IMR-90 (cell line): ENCODE measurements around the gene MUTYH. TPM values are rescaled to one million over a fixed set of nuclear protein-coding genes. Genes with fewer than 3 reads are reported as not detected.
A peak's percentile ranks its signal among the peaks of the same experiment; 100 is the strongest.

ENCODE experiments used
- ATAC-seq: fragments of 200-7000 bp; cut with Tn5 transposase; 2 replicates; pipeline ENCODE4 v1.9.1; 2020; ENCODE audit warnings: low read depth, mild to moderate bottlenecking, moderate library complexity
- BruUV-seq: library from RNA; stranded (reverse); fragments of 400-500 nt; replicated peaks from 2 replicates; lab custom pipeline; 2021; lab: Mats Ljungman, UMichigan
- CTCF ChIA-PET: fragments of 300-600 bp; formaldehyde crosslinking; extraction: SDS; loops from one replicate; lab custom pipeline; 2021; ENCODE audit warnings: antibody characterized with exemption; lab: Yijun Ruan, JAX
- POLR2A ChIA-PET: fragments of 300-600 bp; sonication (Branson Sonifier 250); formaldehyde crosslinking; loops from one replicate; lab custom pipeline; 2022; ENCODE audit warnings: antibody characterized with exemption; ENCODE audit not compliant: unreplicated experiment; lab: Charles Lee
- DNase-seq: peaks from one replicate; pipeline ENCODE4 v3.0.0; 2013
- H2AFZ ChIP-seq: replicated peaks from 2 replicates; pipeline ENCODE3; 2013; ENCODE audit warnings: low read length, mild to moderate bottlenecking; ENCODE audit not compliant: poor library complexity
- H2AK5ac ChIP-seq: 2 replicates; pipeline ENCODE4 v1.6.1; 2013; ENCODE audit warnings: low read depth, low read length, inconsistent platforms
- H2AK9ac ChIP-seq: replicated peaks from 2 replicates; pipeline ENCODE3; 2013; ENCODE audit warnings: mild to moderate bottlenecking, low read depth, low read length, moderate library complexity; ENCODE audit not compliant: poor library complexity
- H2BK120ac ChIP-seq: 2 replicates; pipeline ENCODE4 v1.6.1; 2013; ENCODE audit warnings: low read depth, low read length, inconsistent platforms
- H2BK15ac ChIP-seq: 3 replicates; pipeline ENCODE4 v1.6.1; 2013; ENCODE audit warnings: low read depth, low read length, inconsistent platforms
- H2BK20ac ChIP-seq: 2 replicates; pipeline ENCODE4 v1.6.1; 2013; ENCODE audit warnings: low read depth, mild to moderate bottlenecking, inconsistent platforms, low read length, moderate library complexity
- H2BK5ac ChIP-seq: 2 replicates; pipeline ENCODE4 v1.6.1; 2013; ENCODE audit warnings: mild to moderate bottlenecking, low read depth, low read length, inconsistent platforms; ENCODE audit not compliant: poor library complexity, severe bottlenecking
- H3K14ac ChIP-seq: replicated peaks from 2 replicates; pipeline ENCODE4 v1.6.1; 2013; ENCODE audit warnings: low read depth, low read length, inconsistent platforms
- H3K18ac ChIP-seq: 2 replicates; pipeline ENCODE4 v1.6.1; 2013; ENCODE audit warnings: low read depth, low read length, control low read depth
- H3K23ac ChIP-seq: 2 replicates; pipeline ENCODE4 v1.6.1; 2013; ENCODE audit warnings: low read depth, low read length, inconsistent platforms
- H3K27ac ChIP-seq: 2 replicates; pipeline ENCODE4 v1.5.1; 2013; ENCODE audit warnings: mild to moderate bottlenecking, control low read depth, low read length; ENCODE audit not compliant: insufficient read depth
- H3K27me3 ChIP-seq: 2 replicates; pipeline ENCODE4 v1.6.1; 2013; ENCODE audit warnings: low read length; ENCODE audit not compliant: control insufficient read depth, insufficient read depth
- H3K36me3 ChIP-seq: 2 replicates; pipeline ENCODE4 v1.6.1; 2013; ENCODE audit warnings: low read length, mixed read lengths; ENCODE audit not compliant: control insufficient read depth, insufficient read depth
- H3K4ac ChIP-seq: 2 replicates; pipeline ENCODE4 v1.6.1; 2013; ENCODE audit warnings: low read depth, low read length, inconsistent platforms
- H3K4me1 ChIP-seq: 2 replicates; pipeline ENCODE4 v1.6.1; 2013; ENCODE audit warnings: low read length, mixed read lengths; ENCODE audit not compliant: control insufficient read depth, insufficient read depth
- H3K4me2 ChIP-seq: 2 replicates; pipeline ENCODE4 v1.6.1; 2013; ENCODE audit warnings: low read depth, mild to moderate bottlenecking, control low read depth, low read length, moderate library complexity
- H3K4me3 ChIP-seq: 2 replicates; pipeline ENCODE4 v1.5.1; 2013; ENCODE audit warnings: low read depth, mild to moderate bottlenecking, control low read depth, low read length, moderate library complexity; ENCODE audit not compliant: insufficient read depth
- H3K56ac ChIP-seq: 2 replicates; pipeline ENCODE4 v1.6.1; 2013; ENCODE audit warnings: low read length, inconsistent platforms; ENCODE audit not compliant: insufficient read depth; ENCODE audit errors: extremely low read depth
- H3K79me1 ChIP-seq, 2 experiments: 2 replicates each; pipeline ENCODE4 v1.6.1; 2013; ENCODE audit warnings: low read length in 2 of 2, inconsistent platforms in 1 of 2, low read depth in 1 of 2
- H3K9ac ChIP-seq: 2 replicates; pipeline ENCODE4 v1.6.1; 2013; ENCODE audit warnings: low read depth, low read length, control low read depth
- H3K9me1 ChIP-seq: 2 replicates; pipeline ENCODE4 v1.6.1; 2013; ENCODE audit warnings: low read length, inconsistent platforms; ENCODE audit not compliant: insufficient read depth
- H3K9me3 ChIP-seq: 2 replicates; pipeline ENCODE4 v1.6.1; 2013; ENCODE audit warnings: low read length; ENCODE audit not compliant: control insufficient read depth, insufficient read depth
- H4K20me1 ChIP-seq: 2 replicates; pipeline ENCODE4 v1.6.1; 2013; ENCODE audit warnings: low read length, inconsistent platforms; ENCODE audit not compliant: insufficient read depth
- H4K5ac ChIP-seq: 2 replicates; pipeline ENCODE4 v1.6.1; 2013; ENCODE audit warnings: mild to moderate bottlenecking, low read depth, low read length, control low read depth
- H4K8ac ChIP-seq, 2 experiments: 2 replicates each; pipeline ENCODE4 v1.6.1; 2013; ENCODE audit warnings: low read depth in 2 of 2, low read length in 2 of 2, control low read depth in 1 of 2, inconsistent platforms in 1 of 2
- H4K91ac ChIP-seq: 2 replicates; pipeline ENCODE4 v1.6.1; 2013; ENCODE audit warnings: low read depth, low read length, inconsistent platforms; ENCODE audit not compliant: insufficient read depth
- BHLHE40 ChIP-seq: fragments of 150-350 bp; IDR thresholded peaks from 2 replicates; pipeline ENCODE4 v1.6.1; 2016; ENCODE audit warnings: mild to moderate bottlenecking, low read depth, low read length
- CHD1 ChIP-seq: IDR thresholded peaks from 2 replicates; pipeline ENCODE4 v1.6.1; 2012; ENCODE audit warnings: low read depth, low read length, improper control_type of control experiment
- MXI1 ChIP-seq: IDR thresholded peaks from 2 replicates; pipeline ENCODE4 v1.6.1; 2012; ENCODE audit warnings: low read depth, mild to moderate bottlenecking, low read length, moderate library complexity, borderline replicate concordance
- NFE2L2 ChIP-seq: fragments of 150-350 bp; IDR thresholded peaks from 2 replicates; pipeline ENCODE4 v1.6.1; 2016; ENCODE audit warnings: low read depth, mild to moderate bottlenecking, low read length
- POLR2A ChIP-seq: IDR thresholded peaks from 2 replicates; pipeline ENCODE4 v1.6.1; 2012; ENCODE audit warnings: mild to moderate bottlenecking, low read depth, low read length
- RAD21 ChIP-seq: IDR thresholded peaks from 2 replicates; pipeline ENCODE4 v1.6.1; 2012; ENCODE audit warnings: low read length, improper control_type of control experiment
- RCOR1 ChIP-seq: IDR thresholded peaks from 2 replicates; pipeline ENCODE4 v1.6.1; 2012; ENCODE audit warnings: mild to moderate bottlenecking, low read length, improper control_type of control experiment; ENCODE audit not compliant: insufficient replicate concordance
- RFX5 ChIP-seq: IDR thresholded peaks from 2 replicates; pipeline ENCODE4 v1.8.0; 2012; ENCODE audit warnings: low read depth, mild to moderate bottlenecking, low read length, moderate library complexity
- SMC3 ChIP-seq: fragments of 150-350 bp; IDR thresholded peaks from 2 replicates; pipeline ENCODE4 v1.6.1; 2016; ENCODE audit warnings: low read depth, mild to moderate bottlenecking, antibody characterized with exemption, low read length, moderate library complexity
- WGBS, 2 experiments: methylation state at CpG; one replicate each; pipeline versions ENCODE4 v1.1.5 to v1.1.7; 2013; ENCODE audit warnings: missing lambda C conversion rate in 2 of 2; ENCODE audit not compliant: insufficient read length in 1 of 2; ENCODE audit errors: extremely low coverage in 2 of 2; 5-methylcytosine and 5-hydroxymethylcytosine counted together
- dilution Hi-C: fragments of 300-500 bp; cut with HindIII; formaldehyde crosslinking; loops from one replicate; pipeline ENCODE4 v1.14.3; 2018; ENCODE audit warnings: low sequenced_read_pairs; ENCODE audit not compliant: unreplicated experiment
- in situ Hi-C: fragments of 300-500 bp; cut with MboI; formaldehyde crosslinking; loops from 3 replicates; pipeline ENCODE4 v1.14.3; 2019; ENCODE audit warnings: low sequenced_read_pairs, inconsistent platforms, mixed read lengths
- intact Hi-C: fragments of 100-400 bp; cut with micrococcal nuclease; formaldehyde crosslinking; loops from 2 replicates; pipeline ENCODE4 v1.10.0; 2022
- polyA plus RNA-seq, 3 experiments: library from polyadenylated mRNA; depleted of rRNA; stranded (reverse); fragments of >200 nt; gene quantifications; 2 replicates each; pipeline ENCODE4 v1.2.3, GENCODE V29; 2012; ENCODE audit warnings: low replicate concordance in 1 of 3
- total RNA-seq: library from RNA; depleted of rRNA; stranded (reverse); fragments of >200 nt; gene quantifications from 2 replicates; pipeline ENCODE4 v1.2.3, GENCODE V29; 2012
- TF ChIP-seq, protein P1 (sequence below): fragments of 150-350 bp; IDR thresholded peaks from 2 replicates; pipeline ENCODE4 v1.6.1; 2016; ENCODE audit warnings: low read depth, mild to moderate bottlenecking, low read length, moderate library complexity, borderline replicate concordance
- TF ChIP-seq, protein P2 (sequence below): conservative IDR thresholded peaks from 2 replicates; pipeline ENCODE4 v1.5.1; 2012; ENCODE audit warnings: mild to moderate bottlenecking, low read depth, low read length, improper control_type of control experiment
- TF ChIP-seq, protein P3 (sequence below): fragments of 150-350 bp; IDR thresholded peaks from 2 replicates; pipeline ENCODE4 v1.6.1; 2017; ENCODE audit warnings: mild to moderate bottlenecking, antibody characterized with exemption, low read length, low read depth

MUTYH gene
- total and polyA plus RNA-seq, 2 of the 4 experiments (the other 2 are of a cell fraction), result 9.1 to 14.6 TPM

DNA sequence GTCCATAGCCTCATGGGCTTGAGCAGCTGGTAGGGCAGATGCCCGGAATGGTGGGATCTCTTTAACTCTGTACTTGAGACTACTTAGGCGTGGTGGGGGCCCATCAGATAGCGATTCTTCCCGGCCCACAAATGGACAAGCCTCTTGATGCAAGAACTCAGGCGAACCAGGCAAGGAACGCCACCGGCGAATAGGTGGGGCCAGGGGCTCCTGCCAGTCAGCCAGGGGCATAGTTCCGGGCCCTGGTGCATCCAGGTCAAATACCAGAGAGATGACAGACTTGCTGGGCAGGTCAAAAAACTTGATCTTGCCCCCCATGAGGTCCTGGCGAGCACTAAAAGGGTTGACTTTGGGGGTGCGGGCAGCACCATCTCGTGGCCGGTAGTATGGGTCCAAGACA is 4.8 kb upstream of the MUTYH start:
- Histone ChIP-seq H3K79me1 (peaks cover 15 to 33% of the 10 kb centered on the region in 2 experiments), H2BK15ac (no peak overlapping the region), H2AK5ac (no peak overlapping the region), H4K20me1 (no peaks in the 10 kb centered on the region), H3K27me3 (no peaks in the 10 kb centered on the region), H3K14ac (no peak overlapping the region), H3K18ac (no peak overlapping the region), H2AFZ (no peak overlapping the region), H3K4me2 (no peak overlapping the region), H3K56ac (no peak overlapping the region), H3K9ac (no peak overlapping the region), H3K4me3 (no peak overlapping the region), H3K9me1 (peaks cover 23% of the 10 kb centered on the region), H3K27ac (no peak overlapping the region), H2AK9ac (peak overlapping the region; percentile 29), H3K9me3 (no peaks in the 10 kb centered on the region), H3K4me1 (peaks cover 21% of the 10 kb centered on the region), H3K23ac (no peak overlapping the region), H3K4ac (no peak overlapping the region), H4K91ac (no peak overlapping the region), H3K36me3 (peaks cover 34% of the 10 kb centered on the region), H2BK20ac (no peak overlapping the region), H2BK5ac (no peak overlapping the region), H4K8ac (no peak overlapping the region), H4K5ac (no peak overlapping the region), H2BK120ac (no peak overlapping the region)
- intact Hi-C loops, result no loop called here
- CTCF ChIA-PET, result no interaction called here
- POLR2A ChIA-PET, result no interaction called here
- TF ChIP-seq CHD1, result no peak
- no peak for TF ChIP-seq RCOR1
- no peak for TF ChIP-seq RFX5
- TF ChIP-seq POLR2A, result no peak
- no peak for TF ChIP-seq MXI1
- TF ChIP-seq, protein P1, sequence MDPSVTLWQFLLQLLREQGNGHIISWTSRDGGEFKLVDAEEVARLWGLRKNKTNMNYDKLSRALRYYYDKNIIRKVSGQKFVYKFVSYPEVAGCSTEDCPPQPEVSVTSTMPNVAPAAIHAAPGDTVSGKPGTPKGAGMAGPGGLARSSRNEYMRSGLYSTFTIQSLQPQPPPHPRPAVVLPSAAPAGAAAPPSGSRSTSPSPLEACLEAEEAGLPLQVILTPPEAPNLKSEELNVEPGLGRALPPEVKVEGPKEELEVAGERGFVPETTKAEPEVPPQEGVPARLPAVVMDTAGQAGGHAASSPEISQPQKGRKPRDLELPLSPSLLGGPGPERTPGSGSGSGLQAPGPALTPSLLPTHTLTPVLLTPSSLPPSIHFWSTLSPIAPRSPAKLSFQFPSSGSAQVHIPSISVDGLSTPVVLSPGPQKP, result no peak
- no peak for TF ChIP-seq RAD21
- TF ChIP-seq, protein P2, sequence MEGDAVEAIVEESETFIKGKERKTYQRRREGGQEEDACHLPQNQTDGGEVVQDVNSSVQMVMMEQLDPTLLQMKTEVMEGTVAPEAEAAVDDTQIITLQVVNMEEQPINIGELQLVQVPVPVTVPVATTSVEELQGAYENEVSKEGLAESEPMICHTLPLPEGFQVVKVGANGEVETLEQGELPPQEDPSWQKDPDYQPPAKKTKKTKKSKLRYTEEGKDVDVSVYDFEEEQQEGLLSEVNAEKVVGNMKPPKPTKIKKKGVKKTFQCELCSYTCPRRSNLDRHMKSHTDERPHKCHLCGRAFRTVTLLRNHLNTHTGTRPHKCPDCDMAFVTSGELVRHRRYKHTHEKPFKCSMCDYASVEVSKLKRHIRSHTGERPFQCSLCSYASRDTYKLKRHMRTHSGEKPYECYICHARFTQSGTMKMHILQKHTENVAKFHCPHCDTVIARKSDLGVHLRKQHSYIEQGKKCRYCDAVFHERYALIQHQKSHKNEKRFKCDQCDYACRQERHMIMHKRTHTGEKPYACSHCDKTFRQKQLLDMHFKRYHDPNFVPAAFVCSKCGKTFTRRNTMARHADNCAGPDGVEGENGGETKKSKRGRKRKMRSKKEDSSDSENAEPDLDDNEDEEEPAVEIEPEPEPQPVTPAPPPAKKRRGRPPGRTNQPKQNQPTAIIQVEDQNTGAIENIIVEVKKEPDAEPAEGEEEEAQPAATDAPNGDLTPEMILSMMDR, result no peak
- TF ChIP-seq NFE2L2, result no peak
- TF ChIP-seq, protein P3, sequence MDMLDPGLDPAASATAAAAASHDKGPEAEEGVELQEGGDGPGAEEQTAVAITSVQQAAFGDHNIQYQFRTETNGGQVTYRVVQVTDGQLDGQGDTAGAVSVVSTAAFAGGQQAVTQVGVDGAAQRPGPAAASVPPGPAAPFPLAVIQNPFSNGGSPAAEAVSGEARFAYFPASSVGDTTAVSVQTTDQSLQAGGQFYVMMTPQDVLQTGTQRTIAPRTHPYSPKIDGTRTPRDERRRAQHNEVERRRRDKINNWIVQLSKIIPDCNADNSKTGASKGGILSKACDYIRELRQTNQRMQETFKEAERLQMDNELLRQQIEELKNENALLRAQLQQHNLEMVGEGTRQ, result no peak
- TF ChIP-seq SMC3, result no peak
- TF ChIP-seq BHLHE40, result no peak
- no TSS peak for BruUV-seq
- ATAC-seq (no peak), DNase-seq (no peak)
- WGBS, 2 experiments, result 96% methylated on average over 10 of the region's 13 CpGs; no CpG with 5 or more reads in 1 of the 2 experiments
- in situ Hi-C loops, result loop anchor here (5.0 kb wide), 1 partner anchor 147 kb away; the partner anchor contains the start of gene TESK2
- dilution Hi-C loops, result no loop called here
